IPS-11a (cell line): ENCODE measurements around the gene CSMD2.
"Not testable (repeated sequence)": the region's sequence is repeated elsewhere in the genome, so short reads cannot be mapped to it uniquely, and the experiment has no call there.

ENCODE experiments used
- H3K4me3 ChIP-seq: one replicate; pipeline ENCODE4 v1.5.1; 2013; ENCODE audit warnings: low read depth, low read length, control low read depth

The CSMD2 gene

DNA sequence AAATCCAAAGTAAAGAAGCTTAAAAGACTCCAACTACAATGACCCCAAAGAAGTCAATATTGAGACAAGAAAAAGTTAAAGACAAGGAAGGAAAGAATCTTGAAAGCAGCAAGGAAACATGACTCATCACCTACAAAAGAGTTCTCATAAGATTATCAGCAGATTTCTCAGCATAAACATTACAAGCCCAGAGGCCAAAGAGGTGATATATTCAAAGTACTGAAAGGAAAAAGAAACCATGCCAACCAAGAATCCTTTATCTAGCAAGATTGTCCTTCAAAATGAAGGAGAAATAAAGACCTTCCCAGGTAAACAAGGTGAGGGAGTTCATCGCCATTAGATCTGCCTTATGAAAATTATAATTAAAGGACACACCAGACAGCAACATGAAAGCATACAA, 49.8 kb downstream of the CSMD2 start:
- no peak overlapping the region for H3K4me3 ChIP-seq

DNA sequence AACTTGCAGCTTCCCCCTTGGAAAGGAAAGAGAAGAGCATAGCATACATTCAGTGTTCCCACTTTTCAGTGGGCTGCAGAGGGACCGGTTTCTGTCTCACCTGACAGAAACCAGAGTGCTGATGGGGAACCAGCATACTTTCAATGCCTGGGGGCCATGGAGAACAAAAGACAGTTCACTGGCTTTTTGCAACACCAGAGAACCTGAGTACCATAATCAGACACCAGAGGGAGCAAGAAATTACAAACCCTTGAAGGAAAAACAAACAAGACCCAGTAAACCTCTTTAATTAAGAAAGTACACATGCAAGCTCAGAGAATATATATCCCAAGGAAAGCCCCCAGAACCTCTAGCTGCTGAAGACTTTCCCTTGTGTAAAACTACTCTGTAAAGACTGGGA, 51.1 kb downstream of the CSMD2 start:
- no peak overlapping the region for H3K4me3 ChIP-seq

DNA sequence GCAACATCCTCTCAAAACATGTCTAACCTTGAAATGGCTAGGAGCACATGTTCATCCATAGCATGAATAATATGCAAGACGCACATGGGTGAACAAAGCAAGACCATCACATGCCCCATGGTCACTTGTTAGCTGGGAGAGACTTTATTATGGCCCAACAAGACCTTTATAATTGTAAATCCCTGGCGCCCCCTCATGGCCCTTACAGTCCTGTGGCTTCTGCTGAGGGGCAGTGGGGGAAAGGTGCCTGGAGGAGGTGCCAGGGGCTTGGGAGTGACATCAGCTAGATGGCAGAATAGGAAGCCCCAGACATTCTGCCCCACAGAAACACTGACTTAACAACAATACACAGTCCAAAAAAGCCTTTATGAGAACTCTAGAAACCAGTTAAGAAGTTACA, 51.7 kb downstream of the CSMD2 start:
- H3K4me3 ChIP-seq, result no peak overlapping the region

DNA sequence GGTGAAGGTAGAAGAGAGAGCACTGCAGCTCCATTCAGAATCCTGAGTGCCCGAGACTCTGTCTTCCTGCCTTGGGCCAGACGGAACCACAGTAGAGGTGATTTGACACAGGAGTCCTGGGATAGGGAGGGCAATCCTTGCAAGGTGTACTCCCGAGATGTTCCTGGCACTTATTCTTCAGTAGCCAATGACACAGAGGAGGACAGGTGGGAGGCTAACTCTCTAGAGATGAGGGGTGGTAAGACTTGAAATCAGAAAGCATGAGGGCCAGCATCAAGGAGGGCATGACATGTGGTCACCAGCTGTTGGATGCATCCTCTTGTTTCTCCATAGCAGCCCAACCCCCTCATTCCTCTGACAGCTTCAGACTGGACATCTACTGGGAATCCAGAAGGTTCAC, 56.3 kb downstream of the CSMD2 start:
- no peak overlapping the region for H3K4me3 ChIP-seq

DNA sequence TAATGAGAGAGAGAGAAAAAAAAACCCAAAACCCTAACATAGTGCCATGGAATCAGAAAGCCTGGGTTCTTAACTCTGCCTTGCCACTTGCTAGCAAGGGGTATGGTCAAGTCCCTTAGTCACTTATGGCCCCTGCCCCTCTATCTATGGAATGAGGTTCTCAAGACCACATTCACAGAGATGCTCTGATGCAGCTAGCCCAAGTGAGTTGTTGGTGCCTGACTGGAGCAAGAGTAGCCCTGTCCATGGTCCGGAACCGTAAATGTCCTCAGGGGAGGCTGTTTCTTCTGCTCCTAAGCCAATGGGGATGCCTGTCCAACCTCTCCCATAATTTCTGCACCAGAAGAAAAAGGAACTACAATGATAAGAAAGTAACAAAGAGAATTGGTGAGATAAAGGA, 56.8 kb downstream of the CSMD2 start:
- no peak overlapping the region for H3K4me3 ChIP-seq

DNA sequence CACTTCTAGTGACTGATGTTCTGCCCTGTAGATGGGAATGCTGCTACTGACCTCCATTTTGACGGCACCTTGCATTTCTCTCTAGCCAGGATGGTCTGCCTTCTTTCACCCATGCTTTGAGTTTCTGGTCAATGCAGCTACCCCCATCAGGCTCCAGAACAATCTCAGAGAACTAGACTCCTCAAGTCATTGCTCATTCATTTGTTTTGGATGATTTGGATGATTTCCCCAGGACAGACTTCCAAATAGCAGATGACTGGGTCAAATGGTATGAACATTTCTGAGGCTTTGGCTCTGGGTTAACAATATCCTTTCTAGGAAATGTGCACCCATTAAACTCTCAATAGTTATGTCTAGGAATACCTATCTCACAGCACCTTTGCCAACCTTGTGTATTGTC, 63.9 kb downstream of the CSMD2 start:
- no peak overlapping the region for H3K4me3 ChIP-seq

DNA sequence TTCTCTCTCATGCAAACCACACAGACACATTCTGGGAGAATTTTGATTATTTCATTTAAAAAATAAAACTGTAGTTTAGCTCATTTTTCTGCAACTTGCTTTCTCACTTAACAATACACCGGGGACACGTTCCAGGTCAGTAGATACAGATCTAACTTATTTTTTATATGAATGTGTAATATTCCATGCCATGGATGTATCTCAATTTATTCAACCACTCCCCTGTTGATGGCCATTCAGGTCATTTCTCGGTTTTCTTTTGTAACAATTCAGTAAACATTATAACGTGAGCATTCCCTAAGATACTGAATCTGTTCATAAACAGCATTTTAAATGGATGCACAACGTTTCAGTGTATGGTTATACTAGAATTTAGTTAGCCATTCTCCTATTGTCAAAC, 64.7 kb downstream of the CSMD2 start:
- no peak overlapping the region for H3K4me3 ChIP-seq

DNA sequence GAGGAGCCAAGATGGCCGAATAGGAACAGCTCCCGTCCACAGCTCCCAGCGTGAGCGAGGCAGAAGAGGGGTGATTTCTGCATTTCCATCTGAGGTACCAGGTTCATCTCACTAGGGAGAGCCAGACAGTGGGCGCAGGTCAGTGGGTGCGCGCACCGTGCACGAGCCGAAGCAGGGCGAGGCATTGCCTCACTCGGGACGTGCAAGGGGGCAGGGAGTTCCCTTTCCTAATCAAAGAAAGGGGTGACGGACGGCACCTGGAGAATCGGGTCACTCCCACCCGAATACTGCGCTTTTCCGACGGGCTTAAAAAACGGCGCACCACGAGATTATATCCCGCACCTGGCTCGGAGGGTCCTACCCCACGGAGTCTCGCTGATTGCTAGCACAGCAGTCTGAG, 72.6 kb downstream of the CSMD2 start:
- H3K4me3 ChIP-seq, result not testable (repeated sequence)

DNA sequence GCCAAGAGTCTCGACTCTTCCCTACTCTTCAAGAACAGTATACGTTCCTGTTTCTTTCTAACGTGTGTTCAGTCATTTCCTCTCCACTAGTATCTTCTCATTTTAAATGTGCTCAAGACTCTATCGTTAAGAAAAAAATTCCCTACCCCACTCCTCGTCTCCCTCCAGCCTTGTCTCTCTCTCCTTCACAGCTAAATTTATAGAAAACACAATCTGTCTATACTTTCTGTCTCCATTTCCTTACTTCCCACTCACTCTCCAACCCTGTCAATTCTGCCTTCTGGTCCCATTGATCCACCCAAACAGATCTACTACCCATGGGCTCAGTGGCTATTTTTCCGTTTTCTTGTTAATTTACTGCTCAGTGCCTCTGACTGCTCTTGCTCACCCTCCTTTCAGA, 75.3 kb downstream of the CSMD2 start:
- H3K4me3 ChIP-seq, result no peak overlapping the region

DNA sequence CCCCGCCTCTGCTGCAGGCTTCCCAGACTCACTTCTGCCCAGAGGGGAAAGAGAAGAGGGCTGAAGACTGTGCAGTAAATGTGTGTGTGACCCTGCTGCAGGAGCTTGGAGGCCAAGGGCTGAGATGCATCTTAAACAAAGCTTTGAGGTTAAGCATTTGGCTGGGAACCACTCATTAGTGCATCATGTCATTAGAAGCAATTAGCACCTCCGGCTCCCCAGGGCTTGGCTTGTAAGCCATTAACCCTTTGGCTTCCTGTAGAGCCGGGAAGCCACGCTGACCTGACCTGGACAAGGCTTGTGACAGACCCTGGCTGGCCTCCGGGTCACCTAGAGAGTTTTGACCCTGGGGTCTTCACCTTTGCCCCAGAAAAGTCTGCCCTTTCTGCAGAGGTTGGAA, 77.0 kb downstream of the CSMD2 start:
- no peak overlapping the region for H3K4me3 ChIP-seq

DNA sequence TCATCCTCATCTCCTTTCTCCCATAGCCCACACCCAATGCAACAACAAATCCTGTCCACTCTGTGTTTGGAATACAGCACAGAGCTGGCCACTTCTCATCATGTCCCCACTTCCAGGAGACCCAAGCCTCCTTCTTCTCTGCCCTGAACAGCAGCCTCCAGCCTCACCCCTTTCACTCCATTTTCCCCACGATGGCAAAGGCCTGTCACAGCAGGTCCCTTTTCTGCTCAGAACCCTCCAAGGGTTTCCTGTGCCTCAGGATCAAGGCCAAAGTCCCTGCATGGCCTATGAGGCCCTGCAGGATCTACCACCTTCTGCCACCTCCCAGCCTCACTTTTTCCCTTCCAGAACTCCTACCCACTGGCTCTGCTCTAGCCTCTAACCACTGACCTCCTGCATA, 78.5 kb downstream of the CSMD2 start:
- H3K4me3 ChIP-seq, result no peak overlapping the region

DNA sequence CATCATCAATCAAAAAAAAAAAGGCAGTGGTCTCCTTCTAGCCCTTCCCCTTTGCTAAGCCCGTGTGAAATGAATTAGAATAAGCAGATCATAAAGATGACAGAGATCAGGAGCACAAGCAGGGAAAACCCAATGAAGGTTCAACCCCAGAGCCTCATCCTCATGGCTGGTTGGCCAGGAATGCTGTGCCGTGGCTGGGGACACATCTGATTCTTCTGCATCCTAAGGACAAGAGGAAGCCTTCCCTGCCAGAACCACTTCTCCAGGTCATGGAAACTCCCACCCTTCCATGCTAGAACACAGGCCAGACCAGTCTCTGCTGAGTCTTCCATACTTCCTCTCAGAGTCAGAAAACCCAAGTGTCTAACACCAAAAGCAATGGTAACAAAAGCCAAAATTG, 81.1 kb downstream of the CSMD2 start:
- no peak overlapping the region for H3K4me3 ChIP-seq

DNA sequence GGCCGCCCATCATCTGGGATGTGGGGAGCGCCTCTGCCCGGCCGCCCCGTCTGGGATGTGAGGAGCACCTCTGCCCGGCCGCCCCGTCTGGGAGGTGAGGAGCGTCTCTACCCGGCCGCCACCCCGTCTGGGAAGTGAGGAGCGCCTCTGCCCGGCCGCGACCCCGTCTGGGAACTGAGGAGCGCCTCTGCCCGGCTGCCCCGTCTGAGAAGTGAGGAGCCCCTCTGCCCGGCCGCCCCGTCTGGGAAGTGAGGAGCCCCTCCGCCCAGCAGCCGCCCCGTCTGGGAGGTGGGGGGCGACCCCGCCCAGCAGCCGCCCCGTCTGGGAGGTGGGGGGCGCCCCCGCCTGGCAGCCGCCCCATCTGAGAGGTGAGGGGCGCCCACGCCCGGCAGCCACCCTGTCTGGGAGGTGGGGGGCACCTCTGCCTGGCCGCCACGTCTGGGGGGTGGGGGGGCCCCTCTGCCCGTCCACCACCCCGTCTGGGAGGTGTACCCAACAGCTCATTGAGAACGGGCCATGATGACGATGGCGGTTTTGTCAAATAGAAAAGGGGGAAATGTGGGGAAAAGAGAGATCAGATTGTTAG, 82.9 kb downstream of the CSMD2 start:
- not testable (repeated sequence) for H3K4me3 ChIP-seq

DNA sequence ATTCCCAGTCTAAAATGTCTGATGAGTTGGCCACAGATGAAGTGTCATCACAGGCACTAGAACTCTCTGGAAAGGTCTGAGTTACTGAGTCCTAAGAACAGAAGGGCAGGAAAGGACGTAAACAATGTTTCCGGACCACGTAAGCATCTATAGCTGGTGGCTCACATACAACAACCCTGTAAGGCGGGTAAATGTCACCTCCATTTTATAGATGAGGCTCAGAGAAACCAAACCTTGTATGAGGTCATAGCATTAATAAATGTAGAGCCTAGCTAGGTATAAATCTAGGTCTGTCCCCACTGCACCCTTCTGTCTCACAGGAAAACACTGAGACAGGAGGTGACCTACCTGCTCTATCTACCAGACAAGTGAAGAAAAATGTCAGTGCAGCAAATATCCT, 86.6 kb downstream of the CSMD2 start:
- H3K4me3 ChIP-seq, result no peak overlapping the region

DNA sequence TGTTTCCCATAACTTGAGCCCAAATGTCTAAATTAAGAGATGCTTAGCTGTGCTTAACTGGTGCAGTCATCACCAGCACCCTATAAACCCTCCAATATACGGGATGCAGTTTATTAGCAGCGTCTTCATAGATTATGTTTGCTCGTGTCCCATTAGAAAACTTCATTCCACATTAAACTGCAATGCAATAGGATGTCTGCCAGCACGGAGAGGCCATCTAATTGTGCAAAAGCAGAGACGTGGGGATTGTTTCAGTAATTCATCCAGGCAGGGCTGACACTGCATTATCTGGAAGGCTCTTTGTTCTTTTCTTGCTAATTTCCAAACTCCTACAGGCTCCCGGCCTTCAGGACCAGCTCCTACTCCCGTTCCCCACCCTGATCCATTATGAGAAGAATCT, 89.5 kb downstream of the CSMD2 start:
- no peak overlapping the region for H3K4me3 ChIP-seq

DNA sequence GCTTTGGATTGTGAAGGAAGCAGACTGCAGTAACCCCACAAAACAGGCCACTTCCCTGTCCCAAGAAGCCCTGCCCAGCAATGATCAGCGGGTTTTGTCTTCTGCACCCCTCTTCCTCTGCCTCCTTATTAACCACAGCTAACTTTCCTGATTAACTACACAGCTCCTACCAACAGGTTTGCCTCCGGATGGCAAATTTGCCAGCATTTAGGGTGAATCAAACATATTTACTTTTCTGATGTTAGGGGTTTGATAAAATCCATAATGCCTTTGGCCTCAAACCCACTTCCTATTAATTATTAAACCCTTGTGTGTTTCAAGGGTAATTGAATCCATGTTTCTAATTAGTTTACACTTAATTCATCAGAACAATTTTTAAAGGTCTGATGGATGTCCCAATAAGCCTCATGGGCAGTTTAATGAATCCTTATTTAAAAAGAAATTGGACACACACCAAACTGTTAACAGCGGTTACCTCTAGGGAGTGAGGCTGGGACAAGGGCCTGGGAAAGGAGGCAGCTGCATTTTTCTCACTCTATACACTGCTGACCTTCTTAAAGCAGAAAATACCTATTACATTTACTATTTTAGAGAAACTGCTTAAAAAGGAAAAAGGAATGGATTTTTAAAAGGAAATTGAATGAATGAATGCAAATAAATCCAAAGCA, 91.9 kb downstream of the CSMD2 start:
- H3K4me3 ChIP-seq, result no peak overlapping the region

DNA sequence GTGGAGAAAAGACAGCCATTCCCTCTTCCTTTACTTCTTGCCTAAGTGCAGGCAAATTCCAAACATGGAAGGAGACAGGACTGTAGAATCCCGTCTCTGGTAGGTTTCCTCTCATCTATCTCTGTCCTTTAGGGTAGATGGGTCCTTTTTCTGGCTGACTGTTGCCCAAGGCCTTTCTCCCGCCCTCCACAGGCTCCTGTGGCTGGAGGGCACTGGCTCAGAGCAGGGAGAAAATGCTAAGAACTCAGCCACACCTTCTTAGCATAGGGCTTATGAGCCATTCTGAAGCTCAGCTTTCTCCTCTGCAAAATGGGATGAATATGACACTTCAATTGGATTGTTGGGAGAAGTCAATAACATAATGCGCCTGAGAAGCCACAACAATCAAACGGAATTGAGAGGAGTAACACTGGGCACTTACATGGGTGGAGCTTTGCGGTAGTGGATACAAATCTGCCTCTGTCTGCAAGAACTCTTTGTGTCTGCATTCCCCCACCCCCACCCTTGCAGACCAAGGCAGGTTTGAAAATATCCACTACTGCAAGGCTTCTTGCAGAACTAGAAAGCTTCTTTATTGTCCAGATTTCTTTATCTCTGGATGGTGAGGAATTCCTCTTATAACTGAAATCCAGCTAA, 94.7 kb downstream of the CSMD2 start:
- no peak overlapping the region for H3K4me3 ChIP-seq

DNA sequence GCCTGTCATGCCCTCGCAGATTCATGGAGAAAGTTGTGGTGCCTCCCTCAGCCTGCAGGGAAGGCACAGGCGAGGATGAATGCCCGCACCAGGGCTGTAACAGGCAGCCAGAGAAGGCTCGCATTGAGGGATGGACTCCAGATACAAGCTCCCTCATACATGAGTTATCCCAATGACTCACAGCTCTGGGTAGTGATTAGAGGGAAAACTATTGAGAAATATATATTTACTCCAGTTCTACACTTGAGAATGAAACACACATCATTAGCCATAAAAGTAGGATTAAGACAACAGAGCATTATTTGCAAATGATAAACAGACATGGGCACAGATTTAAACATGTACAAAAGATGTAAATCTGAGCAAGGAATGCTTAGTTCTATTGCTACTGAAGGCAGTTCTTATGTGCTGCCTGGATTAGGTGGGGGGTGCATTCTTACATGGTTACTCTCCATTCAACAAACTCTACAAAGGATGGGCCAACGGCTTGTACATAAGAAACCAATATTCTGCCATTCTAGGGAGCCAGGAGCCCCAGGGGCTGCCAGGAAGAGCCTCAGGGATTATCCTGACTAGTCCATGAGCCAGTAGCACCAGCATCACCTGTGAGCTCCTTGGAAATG, 97.9 kb downstream of the CSMD2 start:
- no peak overlapping the region for H3K4me3 ChIP-seq

DNA sequence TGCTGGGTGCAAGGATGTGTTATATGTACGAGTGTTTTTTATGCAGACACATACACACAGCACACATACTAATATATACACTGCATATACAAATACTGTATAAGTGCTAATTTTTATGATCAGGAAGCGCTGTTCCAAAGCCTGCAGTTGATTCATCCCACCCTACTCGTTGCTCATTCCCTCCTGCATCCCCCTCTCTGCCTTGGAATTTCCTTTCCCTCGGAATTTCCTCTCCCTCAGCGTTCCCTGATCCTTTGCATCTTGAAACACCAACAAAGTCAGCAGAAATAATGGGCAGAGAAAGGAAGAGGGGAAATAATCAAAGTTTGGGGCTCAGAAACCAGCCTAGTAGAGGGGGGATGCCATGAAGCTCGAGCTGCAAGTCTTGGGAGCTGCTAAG, 98.9 kb downstream of the CSMD2 start:
- H3K4me3 ChIP-seq, result no peak overlapping the region

DNA sequence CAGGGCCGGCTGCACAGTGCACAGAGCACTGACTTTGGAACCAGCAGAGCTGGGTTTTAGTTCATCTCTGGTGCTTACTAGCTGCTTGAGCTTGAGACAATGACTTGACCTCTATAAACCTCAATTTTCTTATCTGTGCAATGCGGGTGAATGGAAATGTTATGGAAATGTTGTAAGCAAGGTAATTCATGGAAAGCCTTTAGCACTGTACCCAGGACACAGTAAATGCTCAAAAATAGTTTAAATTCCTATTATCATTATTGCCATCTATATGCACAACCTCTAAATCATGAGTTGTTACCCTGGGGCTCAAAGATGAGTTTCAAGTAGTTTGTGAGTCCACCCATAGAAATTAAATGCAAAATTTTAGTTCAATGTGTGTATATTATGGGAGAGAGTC, 99.5 kb downstream of the CSMD2 start:
- H3K4me3 ChIP-seq, result no peak overlapping the region

DNA sequence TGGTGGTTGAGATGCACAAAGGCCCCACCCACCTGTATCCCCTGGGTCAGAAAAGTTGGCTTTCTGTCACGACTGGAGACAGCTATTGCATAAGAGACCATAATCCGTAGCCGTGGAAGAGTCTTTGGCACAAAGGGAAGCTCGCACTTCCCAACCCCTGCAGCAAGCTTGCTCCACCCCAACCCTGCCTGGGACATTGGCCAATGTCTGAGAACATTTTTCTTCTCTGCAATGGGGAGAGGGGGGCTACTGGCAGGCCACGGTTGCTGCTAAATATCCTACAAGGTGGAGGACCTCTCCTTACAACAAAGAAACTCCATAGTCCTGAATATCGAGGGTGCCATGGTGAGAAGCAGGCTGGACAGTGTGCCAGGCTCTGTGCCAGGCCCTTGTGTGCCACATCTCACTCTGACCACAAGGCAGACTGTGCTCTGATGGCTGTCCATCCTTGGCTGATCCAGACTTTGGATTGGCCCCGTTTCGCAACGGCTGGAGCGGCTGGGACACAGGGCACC, 104.1 kb downstream of the CSMD2 start:
- no peak overlapping the region for H3K4me3 ChIP-seq

DNA sequence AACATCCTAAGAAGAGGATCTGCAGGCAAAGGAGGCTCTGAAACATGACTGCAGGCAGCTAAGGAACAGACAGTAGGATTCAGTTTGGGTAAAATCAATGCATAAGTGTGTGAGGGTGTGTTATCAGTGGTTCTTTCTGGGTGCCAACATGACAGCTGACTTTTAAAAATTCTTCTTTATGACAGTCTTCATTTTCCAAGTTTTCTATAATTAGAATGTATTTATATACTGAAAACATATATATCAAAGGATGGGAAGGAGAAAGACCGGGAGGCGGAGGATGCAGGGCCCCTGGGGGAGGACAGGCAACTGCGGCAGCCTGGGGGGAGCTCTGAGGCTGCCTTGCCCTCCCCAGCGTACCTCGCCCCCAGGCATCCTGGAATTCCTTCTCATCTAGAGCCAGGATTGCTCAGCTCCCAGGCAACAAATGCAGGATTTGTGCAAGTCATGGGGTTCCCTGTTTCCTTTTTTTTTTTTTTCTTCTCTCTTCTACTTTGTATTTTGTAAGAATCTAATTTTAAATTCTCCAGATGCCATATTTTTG, 104.8 kb downstream of the CSMD2 start:
- no peak overlapping the region for H3K4me3 ChIP-seq
